Lower leg skin (tissue), 3 donors: Measurements from ENCODE around the gene LEKR1.

ENCODE experiments used
- CTCF ChIP-seq, 3 donors: fragments of 450-650 bp; IDR thresholded peaks; one replicate each; pipeline ENCODE4 v1.5.1; 2016; ENCODE audit warnings: antibody characterized with exemption in 3 of 3, mild to moderate bottlenecking in 3 of 3, moderate library complexity in 2 of 3
- POLR2A ChIP-seq, 2 donors: fragments of 450-650 bp; IDR thresholded peaks; one replicate each; pipeline ENCODE4 v1.6.1; 2016 to 2017; ENCODE audit warnings: antibody characterized with exemption in 2 of 2, mild to moderate bottlenecking in 1 of 2, moderate library complexity in 1 of 2

GRCh38 chr3:156820692-156821080 lies 5.5 kb upstream of the LEKR1 start:
- TF ChIP-seq CTCF (IDR thresholded peaks at IDR 0.05) (no peak), POLR2A (IDR thresholded peaks at IDR 0.05) (no peak)
